Cardiac muscle cell (in vitro differentiated cells and primary cell): ENCODE data around the gene THUMPD3. TPM values are rescaled to one million over a fixed set of nuclear protein-coding genes. Genes with fewer than 3 reads are reported as not detected.

Experiments used
- DNase-seq, 2 donors: peaks; one replicate each; pipeline versions ENCODE4 v3.0.0 to v3.0.0-alpha.2; 2010 to 2017; ENCODE audit warnings: low read depth in 1 of 2, low spot score in 1 of 2
- H3K27ac ChIP-seq: fragments of 200-600 bp; sonication (generic); 2 replicates; pipeline ENCODE4 v1.5.1; 2016
- H3K27me3 ChIP-seq: fragments of 200-600 bp; sonication (generic); 2 replicates; pipeline ENCODE4 v1.6.0; 2016; ENCODE audit warnings: control low read depth
- H3K36me3 ChIP-seq: fragments of 200-600 bp; sonication (generic); 2 replicates; pipeline ENCODE4 v1.5.1; 2016; ENCODE audit warnings: control low read depth
- H3K4me1 ChIP-seq: fragments of 200-600 bp; sonication (generic); 2 replicates; pipeline ENCODE4 v1.8.1; 2017; ENCODE audit warnings: low read depth, mild to moderate bottlenecking, mixed run types
- H3K4me3 ChIP-seq: fragments of 200-600 bp; sonication (generic); 2 replicates; pipeline ENCODE4 v1.5.1; 2016; ENCODE audit warnings: mild to moderate bottlenecking
- H3K9me3 ChIP-seq: fragments of 200-600 bp; sonication (generic); 2 replicates; pipeline ENCODE4 v1.5.1; 2017; ENCODE audit warnings: low read depth, mild to moderate bottlenecking, control low read depth
- polyA plus RNA-seq: library from polyadenylated mRNA; unstranded; fragments of >200 nt; fragmentation: Nextera tagmentation; extraction: Ambion mirVana; gene quantifications from 2 replicates; pipeline ENCODE4 v1.2.1, GENCODE V29; 2016
- total RNA-seq: library from RNA; depleted of rRNA; stranded (reverse); fragments of >200 nt; gene quantifications from 2 replicates; pipeline ENCODE4 v1.2.3, GENCODE V29; 2016
- TF ChIP-seq, protein P1 (sequence below): IDR thresholded peaks from 2 replicates; pipeline ENCODE4 v1.5.1; 2012; ENCODE audit warnings: low read depth, mild to moderate bottlenecking, low read length

The THUMPD3 gene
- total and polyA plus RNA-seq, 2 experiments from 2014 or later: 24.5 to 33.6 TPM

DNA sequence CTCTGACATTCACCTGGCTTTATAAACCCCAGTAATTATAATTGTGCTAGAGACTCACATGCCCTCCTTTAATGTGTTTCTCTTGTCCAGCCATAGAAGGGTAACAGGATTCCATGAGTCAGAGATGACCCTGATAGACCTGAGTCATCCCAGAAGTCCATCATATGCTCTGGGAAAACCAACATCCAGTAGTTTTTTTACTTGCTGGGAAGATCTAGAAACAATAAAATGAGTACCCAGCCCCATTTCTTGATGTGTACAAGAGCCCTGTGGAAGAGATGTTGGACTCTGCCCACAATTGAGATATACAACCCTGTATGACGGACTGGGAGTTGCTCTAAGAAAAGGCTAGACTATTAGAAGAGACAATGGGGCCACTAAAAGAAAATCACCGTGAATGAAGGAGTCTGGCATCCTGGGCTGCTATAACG lies 22.4 kb upstream of the THUMPD3 start:
- H3K27me3 ChIP-seq: no peaks in the 10 kb centered on the region
- peak in 1 of 2 donors; percentile 49 for DNase-seq
- H3K36me3 ChIP-seq: no peaks in the 10 kb centered on the region
- H3K4me3 ChIP-seq: no peak overlapping the region
- H3K27ac ChIP-seq: no peak overlapping the region
- no peaks in the 10 kb centered on the region for H3K4me1 ChIP-seq
- H3K9me3 ChIP-seq: no peaks in the 10 kb centered on the region
- TF ChIP-seq, protein P1, sequence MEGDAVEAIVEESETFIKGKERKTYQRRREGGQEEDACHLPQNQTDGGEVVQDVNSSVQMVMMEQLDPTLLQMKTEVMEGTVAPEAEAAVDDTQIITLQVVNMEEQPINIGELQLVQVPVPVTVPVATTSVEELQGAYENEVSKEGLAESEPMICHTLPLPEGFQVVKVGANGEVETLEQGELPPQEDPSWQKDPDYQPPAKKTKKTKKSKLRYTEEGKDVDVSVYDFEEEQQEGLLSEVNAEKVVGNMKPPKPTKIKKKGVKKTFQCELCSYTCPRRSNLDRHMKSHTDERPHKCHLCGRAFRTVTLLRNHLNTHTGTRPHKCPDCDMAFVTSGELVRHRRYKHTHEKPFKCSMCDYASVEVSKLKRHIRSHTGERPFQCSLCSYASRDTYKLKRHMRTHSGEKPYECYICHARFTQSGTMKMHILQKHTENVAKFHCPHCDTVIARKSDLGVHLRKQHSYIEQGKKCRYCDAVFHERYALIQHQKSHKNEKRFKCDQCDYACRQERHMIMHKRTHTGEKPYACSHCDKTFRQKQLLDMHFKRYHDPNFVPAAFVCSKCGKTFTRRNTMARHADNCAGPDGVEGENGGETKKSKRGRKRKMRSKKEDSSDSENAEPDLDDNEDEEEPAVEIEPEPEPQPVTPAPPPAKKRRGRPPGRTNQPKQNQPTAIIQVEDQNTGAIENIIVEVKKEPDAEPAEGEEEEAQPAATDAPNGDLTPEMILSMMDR: no peak

DNA sequence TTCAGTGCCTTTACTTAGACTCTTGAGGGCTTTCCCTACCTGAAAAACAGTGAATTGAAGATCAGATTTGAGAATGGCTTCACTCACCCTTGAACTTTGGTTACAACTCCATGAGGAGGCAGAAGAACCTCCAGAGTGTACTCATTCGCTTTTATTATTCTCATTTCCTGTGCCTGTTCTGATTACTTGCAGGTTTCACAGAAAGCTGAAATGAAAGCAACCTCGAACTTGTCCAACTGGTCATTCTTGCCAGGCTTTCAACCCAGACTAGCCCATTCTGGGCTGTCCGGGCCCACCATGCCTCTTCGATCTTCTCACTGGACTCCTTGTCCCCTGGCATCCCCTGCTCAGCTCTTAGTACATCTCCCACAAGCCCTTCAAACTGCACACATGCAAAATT lies 20.2 kb upstream of the THUMPD3 start:
- Histone ChIP-seq H3K4me3 (no peak overlapping the region), H3K27ac (no peak overlapping the region), H3K27me3 (no peaks in the 10 kb centered on the region)

DNA sequence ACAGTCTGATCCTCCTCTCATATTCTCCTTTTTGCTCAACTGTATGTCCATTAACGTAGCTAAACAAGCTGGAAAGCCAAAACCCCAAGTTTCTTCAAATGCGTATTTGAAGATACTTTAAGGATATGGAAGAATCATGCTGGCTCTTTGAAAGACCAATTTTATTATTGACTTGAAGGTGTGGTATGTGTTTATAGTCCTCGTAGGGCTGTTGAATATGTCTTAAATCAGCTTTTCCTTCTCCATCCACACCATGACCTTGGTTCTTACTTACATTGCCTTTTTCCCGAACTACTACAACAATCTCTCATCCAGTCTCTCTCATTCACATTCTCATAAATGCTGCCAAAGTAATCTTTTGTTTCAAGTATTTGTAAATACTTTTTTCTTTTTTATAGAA lies 19.7 kb upstream of the THUMPD3 start:
- no peaks in the 10 kb centered on the region for H3K36me3 ChIP-seq
- no peaks in the 10 kb centered on the region for H3K4me1 ChIP-seq
- H3K4me3 ChIP-seq: no peak overlapping the region

More for the DNA sequence above, 20.2 kb upstream of the THUMPD3 start:
- no peaks in the 10 kb centered on the region for H3K4me1 ChIP-seq
- no peak for DNase-seq
- H3K9me3 ChIP-seq: no peaks in the 10 kb centered on the region
- no peaks in the 10 kb centered on the region for H3K36me3 ChIP-seq
- TF ChIP-seq, protein P1: no peak

DNA sequence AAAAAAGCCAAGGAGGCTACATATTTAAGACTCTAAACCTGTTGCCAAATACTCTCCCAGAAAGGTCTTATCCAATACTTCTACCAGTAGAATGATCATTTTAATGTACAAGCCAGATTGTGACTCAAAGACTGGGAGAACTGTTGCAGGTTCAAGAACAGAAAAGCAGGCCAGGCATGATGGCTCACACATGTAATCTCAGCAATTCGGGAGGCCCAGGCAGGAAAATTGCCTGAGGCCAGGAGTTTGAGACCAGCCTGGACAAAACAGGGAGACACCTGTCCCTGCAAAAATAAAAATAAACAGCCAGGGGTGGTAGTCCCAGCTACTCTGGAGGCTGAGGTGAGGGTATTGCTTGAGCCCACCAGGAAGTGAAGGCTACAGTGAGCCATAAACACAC lies 17.8 kb upstream of the THUMPD3 start:
- no peak for DNase-seq
- Histone ChIP-seq H3K4me3 (no peak overlapping the region), H3K9me3 (no peaks in the 10 kb centered on the region), H3K27ac (no peak overlapping the region), H3K36me3 (no peaks in the 10 kb centered on the region), H3K27me3 (no peaks in the 10 kb centered on the region), H3K4me1 (no peaks in the 10 kb centered on the region)
- TF ChIP-seq, protein P1: no peak

More for the DNA sequence above, 19.7 kb upstream of the THUMPD3 start:
- no peak for DNase-seq
- no peak overlapping the region for H3K27ac ChIP-seq
- TF ChIP-seq, protein P1: no peak
- no peaks in the 10 kb centered on the region for H3K9me3 ChIP-seq
- H3K27me3 ChIP-seq: no peaks in the 10 kb centered on the region

DNA sequence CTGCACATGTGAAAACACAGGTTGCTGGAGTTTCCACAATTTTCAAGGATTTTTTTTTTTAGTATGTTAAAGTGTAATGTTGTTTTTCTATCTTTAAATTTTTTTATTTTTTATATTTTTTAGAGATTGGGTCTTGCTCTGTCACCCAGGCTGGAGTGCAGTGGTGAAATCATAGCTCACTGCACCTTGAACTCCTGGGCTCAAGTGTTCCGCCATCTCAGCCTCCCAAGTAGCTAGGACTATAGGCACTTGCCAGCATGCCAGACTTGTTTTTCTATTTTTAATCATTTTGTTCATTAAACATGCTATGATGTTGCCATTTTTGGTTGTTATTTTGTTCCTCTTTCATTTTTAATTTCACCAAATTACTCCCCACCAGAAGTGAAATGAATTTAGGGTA lies 16.7 kb upstream of the THUMPD3 start:
- Histone ChIP-seq H3K4me3 (no peak overlapping the region), H3K9me3 (no peaks in the 10 kb centered on the region), H3K27ac (no peak overlapping the region), H3K36me3 (no peaks in the 10 kb centered on the region), H3K4me1 (no peaks in the 10 kb centered on the region), H3K27me3 (no peaks in the 10 kb centered on the region)
- DNase-seq: no peak
- TF ChIP-seq, protein P1: no peak

DNA sequence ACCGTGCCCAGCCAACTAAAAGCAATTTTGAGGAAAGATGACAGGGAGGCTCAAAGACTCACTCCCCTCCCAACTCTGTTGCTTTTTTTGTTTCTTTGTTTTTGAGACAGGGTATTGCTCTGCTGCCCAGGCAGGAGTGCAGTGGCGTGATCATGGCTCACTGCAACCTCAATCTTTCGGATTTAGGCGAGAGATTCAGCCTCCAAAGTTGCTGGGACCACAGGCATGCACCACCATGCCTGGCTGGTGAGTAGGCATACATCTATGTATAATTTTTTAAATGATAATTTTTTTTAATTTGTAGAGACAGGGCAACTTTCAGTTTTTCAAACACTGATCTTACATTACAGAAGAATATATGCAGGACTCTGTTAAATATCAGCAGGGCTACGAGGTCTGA lies 15.8 kb upstream of the THUMPD3 start:
- Histone ChIP-seq H3K36me3 (no peaks in the 10 kb centered on the region), H3K27ac (no peak overlapping the region), H3K4me1 (no peaks in the 10 kb centered on the region), H3K4me3 (no peak overlapping the region), H3K9me3 (no peaks in the 10 kb centered on the region), H3K27me3 (no peaks in the 10 kb centered on the region)
- TF ChIP-seq, protein P1: no peak
- DNase-seq: no peak
